ENCODE measurements around the gene APP.

APP gene

GRCh38 chr21:25905126-25905525, 265.4 kb downstream of the APP start:
- no peak for DNase-seq (ENCODE audit: low read depth)

- no peak for DNase-seq (ENCODE audit: low read depth)
These were observed 266.4 kb downstream of the APP start for GRCh38 chr21:25904044-25904695.

- DNase-seq (ENCODE audit: low read depth): no peak
These were observed 267.0 kb downstream of the APP start for GRCh38 chr21:25903607-25904006.

GRCh38 chr21:25901330-25901979, 269.1 kb downstream of the APP start:
- DNase-seq (ENCODE audit: low read depth): no peak

- no peak for DNase-seq (ENCODE audit: low read depth)
These were observed 271.9 kb downstream of the APP start for GRCh38 chr21:25898671-25899070.

- no peak for DNase-seq (ENCODE audit: low read depth)
These were observed 273.2 kb downstream of the APP start for GRCh38 chr21:25897383-25897782.

- DNase-seq (ENCODE audit: low read depth): no peak
These were observed 274.0 kb downstream of the APP start for GRCh38 chr21:25896501-25897056.

- no peak for DNase-seq (ENCODE audit: low read depth)
These were observed 274.9 kb downstream of the APP start for GRCh38 chr21:25895565-25896205.

GRCh38 chr21:25893191-25893590, 277.4 kb downstream of the APP start:
- no peak for DNase-seq (ENCODE audit: low read depth)

GRCh38 chr21:25891596-25891995, 279.0 kb downstream of the APP start:
- no peak for DNase-seq (ENCODE audit: low read depth)

GRCh38 chr21:25890001-25890400, 280.6 kb downstream of the APP start:
- no peak for DNase-seq (ENCODE audit: low read depth)

GRCh38 chr21:25888711-25889110, 281.9 kb downstream of the APP start:
- DNase-seq (ENCODE audit: low read depth): no peak

- DNase-seq (ENCODE audit: low read depth): no peak
These were observed 282.8 kb downstream of the APP start for GRCh38 chr21:25887646-25888306.

GRCh38 chr21:25887166-25887565, 283.4 kb downstream of the APP start:
- no peak for DNase-seq (ENCODE audit: low read depth)

GRCh38 chr21:25885880-25886279, 284.7 kb downstream of the APP start:
- no peak for DNase-seq (ENCODE audit: low read depth)

- DNase-seq (ENCODE audit: low read depth): no peak
These were observed 285.2 kb downstream of the APP start for GRCh38 chr21:25885405-25885804.

- DNase-seq (ENCODE audit: low read depth): no peak
These were observed 286.3 kb downstream of the APP start for GRCh38 chr21:25884311-25884710.

- DNase-seq (ENCODE audit: low read depth): no peak
These were observed 288.8 kb downstream of the APP start for GRCh38 chr21:25881524-25882376.

- no peak for DNase-seq (ENCODE audit: low read depth)
These were observed 291.4 kb downstream of the APP start for GRCh38 chr21:25879203-25879602.

GRCh38 chr21:25878344-25878743, 292.2 kb downstream of the APP start:
- no peak for DNase-seq (ENCODE audit: low read depth)

GRCh38 chr21:25872271-25872670, 298.3 kb downstream of the APP start:
- DNase-seq (ENCODE audit: low read depth): no peak

GRCh38 chr21:25871566-25871965, 299.0 kb downstream of the APP start:
- DNase-seq (ENCODE audit: low read depth): no peak
